ENCODE measurements around the gene RPGRIP1. TPM values are rescaled to one million over a fixed set of nuclear protein-coding genes. Genes with fewer than 3 reads are reported as not detected.
A peak's percentile ranks its signal among the peaks of the same experiment; 100 is the strongest.
"Not testable (repeated sequence)": the region's sequence is repeated elsewhere in the genome, so short reads cannot be mapped to it uniquely, and the experiment has no call there.

The RPGRIP1 gene
- polyA plus RNA-seq, 6 donors from 2014 or later: 0.26 TPM; not detected in 5

GRCh38 chr14:21251215-21251614 lies 28.7 kb upstream of the RPGRIP1 start:
- Mint-ChIP-seq H3K36me3 (peaks cover 0 to 13% of the 10 kb centered on the region in 2 donors), H3K4me1 (peaks cover 17 to 42% (median 19%) of the 10 kb centered on the region in 3 donors), H3K9me3 (no peaks in the 10 kb centered on the region), H3K4me3 (no peak overlapping the region), H3K27ac (peak overlapping the region in 2 of 6 donors; percentile 4 to 52), H3K27me3 (no peaks in the 10 kb centered on the region)
- no peak for DNase-seq
- no peak for ATAC-seq (ENCODE audit: low read depth in 2 of 2)

- peak overlapping the region in 2 of 6 donors; percentile 4 to 74 for H3K27ac Mint-ChIP-seq
- H3K9me3 Mint-ChIP-seq: no peaks in the 10 kb centered on the region
- H3K36me3 Mint-ChIP-seq: peaks cover 0 to 16% of the 10 kb centered on the region in 2 donors
- peaks cover 21 to 52% (median 26%) of the 10 kb centered on the region in 3 donors for H3K4me1 Mint-ChIP-seq
- DNase-seq (no peak), ATAC-seq (ENCODE audit: low read depth in 2 of 2) (no peak)
- H3K27me3 Mint-ChIP-seq: no peaks in the 10 kb centered on the region
- no peak overlapping the region for H3K4me3 Mint-ChIP-seq
These were observed 27.7 kb upstream of the RPGRIP1 start for GRCh38 chr14:21252149-21252548.

GRCh38 chr14:21255385-21256101 lies 24.3 kb upstream of the RPGRIP1 start:
- no peak for ATAC-seq (ENCODE audit: low read depth in 2 of 2)
- DNase-seq: no peak
- Mint-ChIP-seq H3K27ac (peak overlapping the region in 5 of 6 donors; percentile 12 to 72 (median 55)), H3K4me1 (peaks cover 41 to 73% (median 43%) of the 10 kb centered on the region in 3 donors), H3K27me3 (no peaks in the 10 kb centered on the region), H3K4me3 (peak overlapping the region in 4 of 8 donors; percentile 22 to 28 (median 24)), H3K36me3 (peaks cover 6 to 10% of the 10 kb centered on the region in 2 donors), H3K9me3 (no peaks in the 10 kb centered on the region)

GRCh38 chr14:21256102-21256447 lies 23.8 kb upstream of the RPGRIP1 start:
- not testable (repeated sequence) for H3K9me3 Mint-ChIP-seq; DNase-seq; H3K27me3 Mint-ChIP-seq; ATAC-seq (ENCODE audit: low read depth in 2 of 2)
- Mint-ChIP-seq H3K36me3 (peaks cover 4 to 10% of the 10 kb centered on the region in 2 donors), H3K4me3 (peak overlapping the region in 3 of 8 donors; percentile 22 to 25 (median 22)), H3K27ac (peak overlapping the region in 3 of 6 donors; percentile 55 to 72 (median 62)), H3K4me1 (peaks cover 43 to 73% (median 44%) of the 10 kb centered on the region in 3 donors)

GRCh38 chr14:21256539-21257393 lies 23.1 kb upstream of the RPGRIP1 start:
- Mint-ChIP-seq H3K9me3 (no peaks in the 10 kb centered on the region), H3K4me1 (peaks cover 48 to 66% (median 50%) of the 10 kb centered on the region in 3 donors), H3K36me3 (peaks cover 9 to 15% of the 10 kb centered on the region in 2 donors), H3K27me3 (no peaks in the 10 kb centered on the region), H3K4me3 (peak overlapping the region in 2 of 8 donors; percentile 28 to 77), H3K27ac (peak overlapping the region in 5 of 6 donors; percentile 46 to 88 (median 68))
- DNase-seq (no peak), ATAC-seq (ENCODE audit: low read depth in 2 of 2) (no peak)

- DNase-seq (no peak), ATAC-seq (ENCODE audit: low read depth in 2 of 2) (no peak)
- peak overlapping the region in 4 of 8 donors; percentile 28 to 53 (median 42) for H3K4me3 Mint-ChIP-seq
- H3K36me3 Mint-ChIP-seq: peaks cover 16 to 20% of the 10 kb centered on the region in 2 donors
- no peaks in the 10 kb centered on the region for H3K9me3 Mint-ChIP-seq
- H3K27me3 Mint-ChIP-seq: no peaks in the 10 kb centered on the region
- peak overlapping the region in 5 of 6 donors; percentile 49 to 91 (median 62) for H3K27ac Mint-ChIP-seq
- H3K4me1 Mint-ChIP-seq: peaks cover 48 to 68% (median 50%) of the 10 kb centered on the region in 3 donors
These were observed 22.4 kb upstream of the RPGRIP1 start for GRCh38 chr14:21257394-21257909.

GRCh38 chr14:21258005-21258888 lies 21.6 kb upstream of the RPGRIP1 start:
- Mint-ChIP-seq H3K27ac (peak overlapping the region in 5 of 6 donors; percentile 7 to 62 (median 26)), H3K4me3 (peak overlapping the region in 1 of 8 donors; percentile 37), H3K4me1 (peaks cover 53 to 67% (median 56%) of the 10 kb centered on the region in 3 donors), H3K27me3 (no peaks in the 10 kb centered on the region), H3K36me3 (peaks cover 20 to 25% of the 10 kb centered on the region in 2 donors), H3K9me3 (no peaks in the 10 kb centered on the region)
- DNase-seq: no peak
- ATAC-seq (ENCODE audit: low read depth in 2 of 2): no peak

- H3K4me1 Mint-ChIP-seq: peaks cover 62 to 71% (median 65%) of the 10 kb centered on the region in 3 donors
- no peak for DNase-seq
- ATAC-seq (ENCODE audit: low read depth in 2 of 2): no peak
- H3K27me3 Mint-ChIP-seq: no peaks in the 10 kb centered on the region
- peak overlapping the region in 2 of 8 donors; percentile 7 to 53 for H3K4me3 Mint-ChIP-seq
- H3K27ac Mint-ChIP-seq: peak overlapping the region; percentile 24 to 88 (median 68)
- H3K36me3 Mint-ChIP-seq: peaks cover 25 to 27% of the 10 kb centered on the region in 2 donors
- H3K9me3 Mint-ChIP-seq: no peaks in the 10 kb centered on the region
These were observed 20.7 kb upstream of the RPGRIP1 start for GRCh38 chr14:21258889-21259787.

GRCh38 chr14:21261824-21262223 lies 18.1 kb upstream of the RPGRIP1 start:
- no peak for ATAC-seq (ENCODE audit: low read depth in 2 of 2)
- no peak overlapping the region for H3K4me3 Mint-ChIP-seq
- H3K27ac Mint-ChIP-seq: peak overlapping the region in 1 of 6 donors; percentile 76
- no peaks in the 10 kb centered on the region for H3K9me3 Mint-ChIP-seq
- H3K36me3 Mint-ChIP-seq: peaks cover 25 to 27% of the 10 kb centered on the region in 2 donors
- H3K4me1 Mint-ChIP-seq: peaks cover 48 to 73% (median 61%) of the 10 kb centered on the region in 3 donors
- H3K27me3 Mint-ChIP-seq: no peaks in the 10 kb centered on the region
- no peak for DNase-seq

GRCh38 chr14:21262410-21262809 lies 17.5 kb upstream of the RPGRIP1 start:
- no peaks in the 10 kb centered on the region for H3K9me3 Mint-ChIP-seq
- ATAC-seq (ENCODE audit: low read depth in 2 of 2): no peak
- H3K4me1 Mint-ChIP-seq: peaks cover 46 to 71% (median 60%) of the 10 kb centered on the region in 3 donors
- H3K36me3 Mint-ChIP-seq: peaks cover 26 to 28% of the 10 kb centered on the region in 2 donors
- no peaks in the 10 kb centered on the region for H3K27me3 Mint-ChIP-seq
- H3K27ac Mint-ChIP-seq: peak overlapping the region in 1 of 6 donors; percentile 76
- no peak for DNase-seq
- peak overlapping the region in 3 of 8 donors; percentile 4 to 76 (median 30) for H3K4me3 Mint-ChIP-seq

- Mint-ChIP-seq H3K9me3 (no peaks in the 10 kb centered on the region), H3K27ac (peak overlapping the region in 3 of 6 donors; percentile 22 to 52 (median 37)), H3K36me3 (peaks cover 31 to 34% of the 10 kb centered on the region in 2 donors), H3K4me3 (peak overlapping the region; percentile 23 to 98 (median 43)), H3K4me1 (peaks cover 45 to 70% (median 61%) of the 10 kb centered on the region in 3 donors), H3K27me3 (no peaks in the 10 kb centered on the region)
- DNase-seq: no peak
- peak; percentile 13 to 15 for ATAC-seq (ENCODE audit: low read depth in 2 of 2)
These were observed 16.4 kb upstream of the RPGRIP1 start for GRCh38 chr14:21263284-21264024.

Data from naive B cell (primary cell).